H9 (cell line): ENCODE data around the gene RPA4. TPM values are rescaled to one million over a fixed set of nuclear protein-coding genes. Genes with fewer than 3 reads are reported as not detected.
A peak's percentile ranks its signal among the peaks of the same experiment; 100 is the strongest.

Experiments used
- DNase-seq: peaks from one replicate; pipeline ENCODE4 v3.0.0-alpha.2; 2017
- H2AFZ ChIP-seq: one replicate; pipeline ENCODE4 v1.6.1; 2013; ENCODE audit warnings: mild to moderate bottlenecking, low read length, control low read depth, moderate library complexity
- H2AK5ac ChIP-seq: 2 replicates; pipeline ENCODE4 v1.6.1; 2013; ENCODE audit warnings: low read length, control low read depth, mixed read lengths; ENCODE audit not compliant: insufficient read length
- H2BK120ac ChIP-seq: one replicate; pipeline ENCODE4 v1.6.1; 2013; ENCODE audit warnings: low read depth, mild to moderate bottlenecking, low read length, control low read depth, inconsistent platforms; ENCODE audit not compliant: poor library complexity, severe bottlenecking
- H2BK12ac ChIP-seq: 2 replicates; pipeline ENCODE4 v1.6.1; 2013; ENCODE audit warnings: low read length, control low read depth, mixed read lengths, low read depth; ENCODE audit not compliant: insufficient read length
- H2BK15ac ChIP-seq: 2 replicates; pipeline ENCODE4 v1.6.1; 2013; ENCODE audit warnings: low read depth, low read length, control low read depth
- H2BK20ac ChIP-seq: one replicate; pipeline ENCODE4 v1.6.1; 2013; ENCODE audit warnings: low read depth, mild to moderate bottlenecking, low read length, control low read depth, inconsistent platforms; ENCODE audit not compliant: poor library complexity, severe bottlenecking
- H2BK5ac ChIP-seq: 2 replicates; pipeline ENCODE4 v1.6.1; 2013; ENCODE audit warnings: low read length, control low read depth, mixed read lengths; ENCODE audit not compliant: insufficient read length
- H3K14ac ChIP-seq: 2 replicates; pipeline ENCODE4 v1.6.1; 2013; ENCODE audit warnings: low read length, control low read depth; ENCODE audit not compliant: insufficient read depth
- H3K18ac ChIP-seq: 2 replicates; pipeline ENCODE4 v1.6.1; 2013; ENCODE audit warnings: low read depth, mild to moderate bottlenecking, mixed read lengths, low read length, control low read depth; ENCODE audit not compliant: insufficient read length
- H3K23ac ChIP-seq: 2 replicates; pipeline ENCODE4 v1.6.1; 2013; ENCODE audit warnings: low read length, control low read depth, mixed read lengths, low read depth; ENCODE audit not compliant: insufficient read length
- H3K23me2 ChIP-seq: 2 replicates; pipeline ENCODE4 v1.6.1; 2013; ENCODE audit warnings: low read depth, mild to moderate bottlenecking, mixed read lengths, low read length, control low read depth; ENCODE audit not compliant: insufficient read length, poor library complexity, severe bottlenecking
- H3K27ac ChIP-seq: 2 replicates; pipeline ENCODE4 v1.5.1; 2013; ENCODE audit warnings: low read length, control low read depth, mixed read lengths, low read depth; ENCODE audit not compliant: insufficient read length
- H3K27me3 ChIP-seq: 2 replicates; pipeline ENCODE4 v1.6.1; 2013; ENCODE audit warnings: low read length, control low read depth, inconsistent platforms; ENCODE audit not compliant: insufficient read depth
- H3K4ac ChIP-seq: 2 replicates; pipeline ENCODE4 v1.6.1; 2013; ENCODE audit warnings: low read depth, mild to moderate bottlenecking, control low read depth, inconsistent platforms, low read length, moderate library complexity
- H3K4me1 ChIP-seq: 2 replicates; pipeline ENCODE4 v1.6.1; 2013; ENCODE audit warnings: low read length, control low read depth, inconsistent platforms; ENCODE audit not compliant: insufficient read depth
- H3K4me2 ChIP-seq: 2 replicates; pipeline ENCODE4 v1.6.1; 2013; ENCODE audit warnings: low read length, control low read depth, mixed read lengths; ENCODE audit not compliant: insufficient read length, insufficient read depth
- H3K56ac ChIP-seq: 2 replicates; pipeline ENCODE4 v1.6.1; 2013; ENCODE audit warnings: low read depth, mild to moderate bottlenecking, mixed read lengths, low read length, control low read depth; ENCODE audit not compliant: insufficient read length
- H3K79me1 ChIP-seq: 2 replicates; pipeline ENCODE4 v1.6.1; 2013; ENCODE audit warnings: low read depth, mild to moderate bottlenecking, moderate library complexity, low read length, control low read depth, inconsistent platforms; ENCODE audit not compliant: insufficient read depth, poor library complexity, severe bottlenecking
- H3K79me2 ChIP-seq: 2 replicates; pipeline ENCODE4 v1.6.1; 2013; ENCODE audit warnings: low read length, control low read depth, inconsistent platforms; ENCODE audit not compliant: insufficient read depth
- H3K9ac ChIP-seq: 2 replicates; pipeline ENCODE4 v1.6.1; 2013; ENCODE audit warnings: low read length, control low read depth, mixed read lengths; ENCODE audit not compliant: insufficient read length; ENCODE audit errors: extremely low read depth
- H3K9me3 ChIP-seq: one replicate; pipeline ENCODE4 v1.6.1; 2013; ENCODE audit warnings: low read depth, low read length, inconsistent platforms; ENCODE audit not compliant: control insufficient read depth
- H3T11ph ChIP-seq: one replicate; pipeline ENCODE4 v1.6.1; 2013; ENCODE audit warnings: mild to moderate bottlenecking, low read length, control low read depth, inconsistent platforms
- H4K20me1 ChIP-seq: one replicate; pipeline ENCODE4 v1.6.1; 2013; ENCODE audit not compliant: control insufficient read depth, insufficient read length, insufficient read depth
- H4K5ac ChIP-seq: 2 replicates; pipeline ENCODE4 v1.6.1; 2013; ENCODE audit warnings: low read depth, mild to moderate bottlenecking, mixed read lengths, low read length, control low read depth; ENCODE audit not compliant: insufficient read length
- H4K8ac ChIP-seq: replicated peaks from 2 replicates; pipeline ENCODE4 v1.6.1; 2013; ENCODE audit warnings: low read length, control low read depth, mixed read lengths, low read depth; ENCODE audit not compliant: insufficient read length
- H4K91ac ChIP-seq: 2 replicates; pipeline ENCODE4 v1.6.1; 2013; ENCODE audit warnings: low read depth, mild to moderate bottlenecking, moderate library complexity, mixed read lengths, low read length, control low read depth; ENCODE audit not compliant: insufficient read length
- H3K27ac Mint-ChIP-seq, 3 experiments: 2 replicates in 2 of 3; 3 replicates in 1 of 3; pipeline ENCODE4 v1.8.0; 2020 to 2021; ENCODE audit warnings: mixed read lengths in 3 of 3, mild to moderate bottlenecking in 1 of 3, moderate library complexity in 1 of 3
- H3K27me3 Mint-ChIP-seq: 2 replicates; pipeline ENCODE4 v1.8.0; 2021; ENCODE audit warnings: low read depth, mild to moderate bottlenecking, moderate library complexity, mixed read lengths
- H3K36me3 Mint-ChIP-seq, 3 experiments: 2 replicates in 2 of 3; 3 replicates in 1 of 3; pipeline ENCODE4 v1.8.0; 2020 to 2021; ENCODE audit warnings: low read depth in 3 of 3, mixed read lengths in 3 of 3; ENCODE audit not compliant: insufficient read depth in 1 of 3
- H3K4me1 Mint-ChIP-seq, 2 experiments: 2 replicates each; pipeline ENCODE4 v1.8.0; 2020; ENCODE audit warnings: mixed read lengths in 2 of 2
- H3K4me3 Mint-ChIP-seq, 2 experiments: 2 replicates in 1 of 2; 3 replicates in 1 of 2; pipeline ENCODE4 v1.8.0; 2020 to 2021; ENCODE audit warnings: mild to moderate bottlenecking in 2 of 2, mixed read lengths in 2 of 2, moderate library complexity in 1 of 2
- H3K9me3 Mint-ChIP-seq, 2 experiments: 2 replicates in 1 of 2; 3 replicates in 1 of 2; pipeline ENCODE4 v1.8.0; 2020; ENCODE audit warnings: mild to moderate bottlenecking in 2 of 2, mixed read lengths in 2 of 2, moderate library complexity in 1 of 2
- WGBS: extraction: QIAGEN DNeasy Blood & Tissue Kit; methylation state at CpG from one replicate; pipeline ENCODE4 v1.1.7; 2013; ENCODE audit warnings: missing lambda C conversion rate, low lambda C conversion rate, mixed read lengths; ENCODE audit not compliant: insufficient read length; ENCODE audit errors: extremely low coverage; 5-methylcytosine and 5-hydroxymethylcytosine counted together
- total RNA-seq: library from RNA; stranded (reverse); gene quantifications from 2 replicates; pipeline ENCODE4 v1.2.1, GENCODE V29; 2021
- TF ChIP-seq, protein P1 (sequence below): fragments of 200-600 bp; sonication (generic); conservative IDR thresholded peaks from 3 replicates; pipeline ENCODE4 v1.8.0; 2021; ENCODE audit warnings: antibody characterized with exemption, mild to moderate bottlenecking

RPA4 gene
- total RNA-seq, 1 experiment from 2014 or later, result 1.0 TPM

DNA sequence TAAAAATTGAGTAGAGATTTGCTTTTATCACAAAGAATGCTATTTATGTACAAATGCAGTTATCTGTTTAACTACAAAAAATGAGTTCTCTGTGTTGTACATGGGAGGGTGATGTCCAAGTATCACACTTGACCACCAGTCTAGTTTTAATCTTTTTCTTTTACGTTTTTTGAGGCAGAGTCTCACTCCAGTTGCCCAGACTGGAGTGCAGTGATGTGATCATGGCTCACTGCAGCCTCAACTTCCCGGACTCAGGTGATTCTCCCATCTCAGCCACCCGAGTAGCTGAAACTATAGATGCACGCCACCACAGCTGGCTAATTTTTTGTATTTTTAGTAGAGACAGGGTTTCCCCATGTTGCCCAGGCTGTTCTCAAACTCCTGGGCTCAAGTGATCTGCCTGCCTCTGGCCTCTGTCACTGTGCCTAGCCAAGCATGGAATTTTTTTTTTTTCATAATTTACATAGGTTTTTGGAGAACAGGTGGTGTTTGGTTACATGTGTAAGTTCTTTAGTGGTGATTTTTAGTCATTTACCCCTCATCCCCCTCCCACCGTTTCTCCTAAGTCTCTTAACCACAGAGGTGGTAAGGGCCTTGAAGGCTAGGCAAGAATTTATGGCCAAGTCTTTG, 47.9 kb upstream of the RPA4 start:
- H3K4me1 Mint-ChIP-seq, result peaks cover 16 to 22% of the 10 kb centered on the region in 2 experiments

More for the DNA sequence above, 47.9 kb upstream of the RPA4 start:
- H4K5ac ChIP-seq, result no peak overlapping the region
- no peak overlapping the region for H4K8ac ChIP-seq
- H3K23ac ChIP-seq, result no peak overlapping the region
- no peak overlapping the region for H2AK5ac ChIP-seq
- no peaks in the 10 kb centered on the region for H3K9me3 Mint-ChIP-seq
- H3K27me3 ChIP-seq, result no peaks in the 10 kb centered on the region
- H3K4me2 ChIP-seq, result no peak overlapping the region
- no peak overlapping the region for H3K27ac ChIP-seq
- no peak overlapping the region for H3K56ac ChIP-seq
- no peak overlapping the region for H2AFZ ChIP-seq
- H3K9ac ChIP-seq, result no peak overlapping the region
- no peak overlapping the region for H3K18ac ChIP-seq
- H4K20me1 ChIP-seq, result no peaks in the 10 kb centered on the region
- H3T11ph ChIP-seq, result no peak overlapping the region
- no peak overlapping the region for H2BK15ac ChIP-seq
- no peak overlapping the region for H2BK20ac ChIP-seq
- H2BK12ac ChIP-seq, result no peak overlapping the region
- H3K23me2 ChIP-seq, result no peaks in the 10 kb centered on the region
- H3K27me3 Mint-ChIP-seq, result no peaks in the 10 kb centered on the region
- no peaks in the 10 kb centered on the region for H3K79me2 ChIP-seq
- no peaks in the 10 kb centered on the region for H3K9me3 ChIP-seq
- no peak overlapping the region for H3K4ac ChIP-seq
- TF ChIP-seq, protein P1, sequence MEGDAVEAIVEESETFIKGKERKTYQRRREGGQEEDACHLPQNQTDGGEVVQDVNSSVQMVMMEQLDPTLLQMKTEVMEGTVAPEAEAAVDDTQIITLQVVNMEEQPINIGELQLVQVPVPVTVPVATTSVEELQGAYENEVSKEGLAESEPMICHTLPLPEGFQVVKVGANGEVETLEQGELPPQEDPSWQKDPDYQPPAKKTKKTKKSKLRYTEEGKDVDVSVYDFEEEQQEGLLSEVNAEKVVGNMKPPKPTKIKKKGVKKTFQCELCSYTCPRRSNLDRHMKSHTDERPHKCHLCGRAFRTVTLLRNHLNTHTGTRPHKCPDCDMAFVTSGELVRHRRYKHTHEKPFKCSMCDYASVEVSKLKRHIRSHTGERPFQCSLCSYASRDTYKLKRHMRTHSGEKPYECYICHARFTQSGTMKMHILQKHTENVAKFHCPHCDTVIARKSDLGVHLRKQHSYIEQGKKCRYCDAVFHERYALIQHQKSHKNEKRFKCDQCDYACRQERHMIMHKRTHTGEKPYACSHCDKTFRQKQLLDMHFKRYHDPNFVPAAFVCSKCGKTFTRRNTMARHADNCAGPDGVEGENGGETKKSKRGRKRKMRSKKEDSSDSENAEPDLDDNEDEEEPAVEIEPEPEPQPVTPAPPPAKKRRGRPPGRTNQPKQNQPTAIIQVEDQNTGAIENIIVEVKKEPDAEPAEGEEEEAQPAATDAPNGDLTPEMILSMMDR, result no peak
- H3K36me3 Mint-ChIP-seq, result no peaks in the 10 kb centered on the region
- H3K4me1 ChIP-seq, result no peaks in the 10 kb centered on the region; the same call in 1 of the 2 replicates
- H3K4me3 Mint-ChIP-seq, result no peak overlapping the region
- no peak overlapping the region for H3K14ac ChIP-seq
- no CpG with 5 or more reads among the region's 5 CpGs for WGBS
- no peak for DNase-seq
- no peak overlapping the region for H4K91ac ChIP-seq
- H2BK5ac ChIP-seq, result no peak overlapping the region
- H3K27ac Mint-ChIP-seq, result peak overlapping the region in 2 of 3 experiments; percentile 79 to 81; a peak in 2 of 7 replicates
- H2BK120ac ChIP-seq, result no peak overlapping the region
- H3K79me1 ChIP-seq, result no peaks in the 10 kb centered on the region
